ENCODE data around the gene FLNC.

Gene FLNC

DNA sequence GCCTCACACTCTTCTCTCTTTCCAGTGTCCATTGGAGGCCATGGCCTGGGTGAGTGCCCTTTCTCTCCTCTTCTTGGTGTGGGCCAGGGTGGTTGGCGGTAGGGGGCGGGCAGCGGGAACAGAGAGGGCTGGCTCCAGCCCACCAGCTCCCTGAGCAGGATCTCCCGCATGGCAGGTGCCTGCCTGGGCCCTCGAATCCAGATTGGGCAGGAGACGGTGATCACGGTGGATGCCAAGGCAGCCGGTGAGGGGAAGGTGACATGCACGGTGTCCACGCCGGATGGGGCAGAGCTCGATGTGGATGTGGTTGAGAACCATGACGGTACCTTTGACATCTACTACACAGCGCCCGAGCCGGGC, 18.9 kb downstream of the FLNC start:
- no peak for TF ChIP-seq GATA2 (IDR thresholded peaks at IDR 0.05; ENCODE audit: low read depth, low read length)
- TF ChIP-seq GATA3 (IDR thresholded peaks at IDR 0.05; ENCODE audit: low read depth, low read length): no peak

DNA sequence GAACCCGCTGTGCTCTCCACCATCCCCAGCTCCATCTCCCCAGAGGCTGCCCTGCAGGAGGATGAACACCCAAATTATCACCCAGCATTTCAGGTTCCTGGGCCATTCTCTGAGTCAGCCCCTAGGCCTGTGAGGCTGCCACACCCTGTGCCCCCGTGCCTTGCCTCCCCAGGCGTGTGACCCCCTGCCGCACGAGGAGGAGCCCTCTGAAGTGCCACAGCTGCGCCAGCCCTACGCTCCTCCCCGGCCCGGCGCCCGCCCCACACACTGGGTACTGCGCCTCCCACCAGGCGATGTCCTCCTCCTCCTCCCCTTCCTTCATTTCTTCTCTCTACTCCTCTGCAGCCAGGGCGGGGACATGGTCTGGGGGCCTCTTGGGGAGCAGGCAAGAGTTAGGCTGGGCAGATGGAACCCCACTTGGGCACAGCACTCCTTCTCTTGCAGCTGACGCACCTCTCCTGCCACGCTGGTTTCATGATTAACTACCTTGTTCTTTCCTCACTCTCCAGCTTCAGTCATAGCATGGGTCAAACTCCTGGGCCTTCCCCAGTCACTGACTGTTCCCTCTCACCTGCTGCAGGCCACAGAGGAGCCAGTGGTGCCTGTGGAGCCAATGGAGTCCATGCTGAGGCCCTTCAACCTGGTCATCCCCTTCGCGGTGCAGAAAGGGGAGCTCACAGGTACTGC, 19.7 kb downstream of the FLNC start:
- TF ChIP-seq GATA3 (IDR thresholded peaks at IDR 0.05; ENCODE audit: low read depth, low read length): no peak
- no peak for TF ChIP-seq GATA2 (IDR thresholded peaks at IDR 0.05; ENCODE audit: low read depth, low read length)

DNA sequence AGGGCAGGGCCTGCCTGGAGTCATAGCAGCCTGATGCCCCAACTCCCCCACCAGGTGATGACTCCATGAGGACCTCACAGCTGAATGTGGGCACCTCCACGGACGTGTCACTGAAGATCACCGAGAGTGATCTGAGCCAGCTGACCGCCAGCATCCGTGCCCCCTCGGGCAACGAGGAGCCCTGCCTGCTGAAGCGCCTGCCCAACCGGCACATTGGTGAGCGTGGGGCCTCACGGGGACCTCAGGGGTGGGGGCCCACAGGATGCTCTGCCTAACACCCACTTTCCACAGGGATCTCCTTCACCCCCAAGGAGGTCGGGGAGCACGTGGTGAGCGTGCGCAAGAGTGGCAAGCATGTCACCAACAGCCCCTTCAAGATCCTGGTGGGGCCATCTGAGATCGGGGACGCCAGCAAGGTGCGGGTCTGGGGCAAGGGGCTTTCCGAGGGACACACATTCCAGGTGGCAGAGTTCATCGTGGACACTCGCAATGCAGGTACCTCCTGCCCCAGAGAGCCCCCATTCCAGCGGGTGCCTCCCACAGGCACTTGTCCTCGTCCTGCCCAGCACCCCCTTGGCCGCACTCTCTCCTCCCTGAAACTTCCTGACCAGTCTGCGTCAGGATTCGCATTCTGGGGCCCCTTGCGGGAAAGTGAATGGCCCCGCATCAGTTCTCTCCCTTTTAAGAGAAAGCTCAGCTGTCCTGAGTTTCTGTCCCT, 22.5 kb downstream of the FLNC start:
- no peak for TF ChIP-seq GATA2 (IDR thresholded peaks at IDR 0.05; ENCODE audit: low read depth, low read length)
- TF ChIP-seq GATA3 (IDR thresholded peaks at IDR 0.05; ENCODE audit: low read depth, low read length): no peak

DNA sequence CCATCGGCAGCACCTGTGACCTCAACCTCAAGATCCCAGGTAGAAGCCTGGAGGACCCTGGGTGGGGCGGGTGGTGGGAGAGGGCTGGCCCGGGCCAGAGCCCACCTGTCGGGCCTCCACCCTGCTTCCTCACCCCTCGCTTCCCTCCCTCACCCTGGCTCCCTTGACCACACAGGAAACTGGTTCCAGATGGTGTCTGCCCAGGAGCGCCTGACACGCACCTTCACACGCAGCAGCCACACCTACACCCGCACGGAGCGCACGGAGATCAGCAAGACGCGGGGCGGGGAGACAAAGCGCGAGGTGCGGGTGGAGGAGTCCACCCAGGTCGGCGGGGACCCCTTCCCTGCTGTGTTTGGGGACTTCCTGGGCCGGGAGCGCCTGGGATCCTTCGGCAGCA, 23.6 kb downstream of the FLNC start:
- TF ChIP-seq GATA2 (IDR thresholded peaks at IDR 0.05; ENCODE audit: low read depth, low read length) (no peak), GATA3 (IDR thresholded peaks at IDR 0.05; ENCODE audit: low read depth, low read length) (no peak)

DNA sequence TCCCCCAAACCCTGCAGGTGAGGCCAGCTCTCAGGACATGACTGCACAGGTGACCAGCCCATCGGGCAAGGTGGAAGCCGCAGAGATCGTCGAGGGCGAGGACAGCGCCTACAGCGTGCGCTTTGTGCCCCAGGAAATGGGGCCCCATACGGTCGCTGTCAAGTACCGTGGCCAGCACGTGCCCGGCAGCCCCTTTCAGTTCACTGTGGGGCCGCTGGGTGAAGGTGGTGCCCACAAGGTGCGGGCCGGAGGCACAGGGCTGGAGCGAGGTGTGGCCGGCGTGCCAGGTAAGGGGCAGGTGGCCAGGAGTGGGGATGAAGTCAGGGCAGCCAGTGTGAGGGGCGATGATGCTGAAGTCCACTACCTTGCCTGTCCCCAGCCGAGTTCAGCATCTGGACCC, 24.2 kb downstream of the FLNC start:
- TF ChIP-seq GATA2 (IDR thresholded peaks at IDR 0.05; ENCODE audit: low read depth, low read length) (no peak), GATA3 (IDR thresholded peaks at IDR 0.05; ENCODE audit: low read depth, low read length) (no peak)

DNA sequence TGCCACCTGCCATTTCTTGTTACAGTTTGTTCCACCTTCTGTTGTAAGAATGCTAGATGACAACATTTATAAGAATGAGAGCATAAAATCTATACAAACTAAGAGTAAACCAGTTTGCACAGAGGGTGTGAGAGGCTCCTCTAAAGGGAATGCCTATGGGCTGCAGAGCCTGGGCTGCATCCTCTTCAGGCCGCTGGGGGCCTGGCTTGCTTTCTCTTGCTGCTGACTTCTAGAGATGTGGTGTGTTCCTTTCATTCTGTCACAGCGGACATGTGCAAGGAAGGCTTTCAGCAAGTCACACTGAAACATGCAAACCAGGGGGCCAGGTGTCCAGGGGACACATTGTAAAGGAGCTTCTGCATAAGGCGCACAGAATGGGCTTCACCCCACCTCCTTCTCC, 25.4 kb downstream of the FLNC start:
- TF ChIP-seq GATA2 (IDR thresholded peaks at IDR 0.05; ENCODE audit: low read depth, low read length) (no peak), GATA3 (IDR thresholded peaks at IDR 0.05; ENCODE audit: low read depth, low read length) (no peak)

DNA sequence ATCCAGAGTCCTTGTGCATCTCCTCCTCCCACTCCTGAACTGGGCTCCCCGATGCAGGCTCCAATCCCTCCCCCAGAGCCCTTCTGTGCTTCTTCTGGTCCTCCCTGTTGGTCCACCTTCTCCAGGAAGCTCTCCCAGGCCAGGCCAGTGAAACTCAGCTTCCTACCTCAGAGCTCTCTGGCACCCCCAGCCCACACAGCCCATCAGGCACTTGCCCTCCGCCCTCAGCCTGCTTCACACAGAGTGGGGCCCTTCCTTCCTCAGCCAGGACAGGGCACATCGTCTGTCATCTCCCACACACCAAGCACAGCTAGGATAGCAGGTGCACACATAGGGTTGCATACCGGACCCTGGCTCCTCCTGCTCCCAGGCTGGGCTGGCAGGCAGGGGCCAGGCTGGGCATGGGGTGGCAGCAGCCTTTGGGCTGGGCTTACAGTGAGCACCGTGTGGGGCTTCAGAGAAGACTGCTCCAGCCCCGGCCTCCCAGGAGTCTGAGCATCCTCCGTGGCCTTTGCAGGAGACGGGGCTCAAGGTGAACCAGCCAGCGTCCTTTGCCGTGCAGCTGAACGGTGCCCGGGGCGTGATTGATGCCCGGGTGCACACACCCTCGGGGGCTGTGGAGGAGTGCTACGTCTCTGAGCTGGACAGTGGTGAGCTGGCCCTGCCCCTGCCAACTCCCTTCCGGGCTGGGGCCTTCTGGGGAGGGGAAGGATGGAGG, 26.0 kb downstream of the FLNC start:
- no peak for TF ChIP-seq GATA3 (IDR thresholded peaks at IDR 0.05; ENCODE audit: low read depth, low read length)
- TF ChIP-seq GATA2 (IDR thresholded peaks at IDR 0.05; ENCODE audit: low read depth, low read length): no peak

DNA sequence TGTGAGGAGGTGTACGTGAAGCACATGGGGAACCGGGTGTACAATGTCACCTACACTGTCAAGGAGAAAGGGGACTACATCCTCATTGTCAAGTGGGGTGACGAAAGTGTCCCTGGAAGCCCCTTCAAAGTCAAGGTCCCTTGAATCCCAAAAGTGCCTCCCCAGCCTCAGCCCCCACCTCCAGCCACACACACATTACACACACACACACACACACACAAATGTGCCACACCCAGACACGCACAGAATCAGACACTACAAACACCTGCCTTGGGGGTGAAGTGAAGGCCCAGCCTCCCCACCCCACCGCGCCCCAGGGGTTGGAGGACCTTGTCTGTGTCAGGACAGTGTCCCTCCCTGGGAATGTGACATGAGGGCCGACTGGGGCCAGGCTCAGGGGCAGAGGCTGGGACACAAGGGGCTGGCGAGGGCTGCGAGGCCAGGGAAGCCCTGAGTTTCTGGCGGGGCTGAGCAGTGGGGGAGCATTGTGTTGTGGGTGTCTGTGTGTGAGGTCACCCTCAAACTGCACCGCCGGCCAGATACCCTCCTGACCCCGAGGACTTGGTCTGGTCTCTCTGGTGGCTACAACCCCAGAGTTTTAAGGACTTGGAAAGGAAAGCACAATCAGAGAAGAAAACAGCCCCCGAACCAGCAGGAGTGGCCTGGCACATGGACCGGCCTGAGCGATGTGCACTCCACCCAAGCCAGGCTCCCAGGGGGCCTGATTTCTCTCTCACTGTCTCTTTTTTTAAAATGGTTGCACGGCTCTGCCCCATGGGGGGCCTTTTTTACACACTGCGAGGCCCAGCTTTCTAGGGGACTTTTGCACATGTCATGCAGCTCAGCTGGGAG, 28.4 kb downstream of the FLNC start:
- TF ChIP-seq GATA3 (IDR thresholded peaks at IDR 0.05; ENCODE audit: low read depth, low read length) (no peak), GATA2 (IDR thresholded peaks at IDR 0.05; ENCODE audit: low read depth, low read length) (no peak)

DNA sequence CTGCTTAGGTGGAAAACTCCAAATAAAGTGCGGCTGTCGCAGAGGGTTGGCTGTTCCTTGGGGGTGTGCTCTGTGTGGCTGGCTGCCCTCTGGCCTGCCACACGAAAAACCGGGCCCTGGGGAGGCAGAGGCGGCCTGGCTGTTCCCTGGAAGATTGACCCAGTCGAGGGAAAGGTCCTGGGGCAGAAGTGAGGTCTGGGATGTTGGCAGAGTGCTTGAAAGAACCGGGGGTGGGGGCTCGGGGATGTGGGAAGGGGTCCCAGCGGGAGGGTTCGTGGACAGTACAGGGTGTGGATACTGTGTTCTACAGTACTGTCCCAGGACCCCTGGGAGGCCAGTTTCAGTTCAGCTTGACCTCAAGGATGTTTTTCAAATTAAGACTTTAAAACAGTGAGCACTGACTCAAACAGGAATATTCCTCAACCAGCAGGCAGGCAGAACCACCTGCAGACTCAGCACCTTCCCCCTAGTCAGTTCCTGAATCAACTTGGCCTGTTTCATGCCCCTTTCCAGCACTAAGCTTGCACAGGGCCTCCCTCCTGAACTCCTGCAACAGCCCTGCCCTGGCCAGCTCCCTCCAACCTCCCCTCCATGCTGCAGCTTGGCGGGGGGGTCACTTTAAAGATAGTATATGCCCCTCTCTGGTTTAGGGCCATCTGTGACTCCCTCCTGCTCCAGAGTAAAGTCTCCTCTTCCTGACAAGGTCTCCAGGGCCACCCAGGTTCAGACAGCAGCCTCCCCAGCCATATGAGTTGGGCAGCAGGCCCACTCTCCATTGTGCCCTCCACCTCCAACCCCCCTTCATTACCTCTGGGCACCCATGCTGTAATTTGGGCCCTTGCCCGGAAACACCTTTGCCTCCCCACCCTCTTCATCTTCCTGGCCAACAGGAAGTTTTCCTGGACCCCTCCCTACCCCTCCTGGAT, 29.3 kb downstream of the FLNC start:
- TF ChIP-seq GATA3 (IDR thresholded peaks at IDR 0.05; ENCODE audit: low read depth, low read length) (no peak), GATA2 (IDR thresholded peaks at IDR 0.05; ENCODE audit: low read depth, low read length) (no peak)

DNA sequence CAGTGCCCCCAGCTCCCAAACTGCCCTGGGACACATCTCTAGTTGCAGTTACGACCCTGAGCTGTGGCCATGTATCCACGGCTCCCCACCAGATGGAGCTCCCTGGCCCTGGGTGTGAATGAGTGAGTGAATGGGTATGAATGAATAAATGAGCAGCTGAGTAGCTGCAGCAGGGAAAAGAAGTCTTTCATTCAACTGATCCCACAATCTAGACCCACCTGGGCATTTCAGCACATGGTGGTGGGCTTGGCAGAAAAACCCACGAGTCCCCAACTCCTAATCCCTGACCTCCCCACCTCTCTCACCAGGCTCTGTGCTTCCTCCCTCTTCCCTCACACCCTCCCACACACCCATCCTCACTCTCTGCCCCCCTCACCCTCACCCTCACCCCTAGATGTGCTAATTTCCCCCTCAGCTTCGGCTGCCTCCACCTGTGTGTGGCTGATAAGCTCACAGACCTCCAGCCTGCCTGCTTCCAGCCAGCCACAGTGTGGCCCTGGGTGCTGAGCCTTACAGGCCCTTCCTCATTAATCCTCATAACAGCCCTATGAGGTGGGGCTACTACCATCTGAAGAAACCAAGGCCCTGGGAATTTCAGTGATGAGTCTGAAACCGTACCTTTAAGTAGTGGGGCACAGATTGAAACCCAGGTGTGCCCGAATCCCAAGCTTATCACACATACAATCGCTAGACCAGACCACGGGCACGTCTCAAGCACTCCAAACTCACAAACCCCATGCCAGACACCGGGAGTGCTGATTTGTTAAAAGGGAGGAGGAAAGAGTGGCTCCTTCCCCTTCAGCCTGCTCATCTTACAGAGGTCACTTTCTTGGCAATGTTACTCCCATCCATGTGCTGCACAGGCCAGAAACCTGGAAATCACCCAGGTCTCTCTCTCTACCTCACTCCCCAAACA, 30.2 kb downstream of the FLNC start:
- no peak for TF ChIP-seq GATA3 (IDR thresholded peaks at IDR 0.05; ENCODE audit: low read depth, low read length)
- no peak for TF ChIP-seq GATA2 (IDR thresholded peaks at IDR 0.05; ENCODE audit: low read depth, low read length)

DNA sequence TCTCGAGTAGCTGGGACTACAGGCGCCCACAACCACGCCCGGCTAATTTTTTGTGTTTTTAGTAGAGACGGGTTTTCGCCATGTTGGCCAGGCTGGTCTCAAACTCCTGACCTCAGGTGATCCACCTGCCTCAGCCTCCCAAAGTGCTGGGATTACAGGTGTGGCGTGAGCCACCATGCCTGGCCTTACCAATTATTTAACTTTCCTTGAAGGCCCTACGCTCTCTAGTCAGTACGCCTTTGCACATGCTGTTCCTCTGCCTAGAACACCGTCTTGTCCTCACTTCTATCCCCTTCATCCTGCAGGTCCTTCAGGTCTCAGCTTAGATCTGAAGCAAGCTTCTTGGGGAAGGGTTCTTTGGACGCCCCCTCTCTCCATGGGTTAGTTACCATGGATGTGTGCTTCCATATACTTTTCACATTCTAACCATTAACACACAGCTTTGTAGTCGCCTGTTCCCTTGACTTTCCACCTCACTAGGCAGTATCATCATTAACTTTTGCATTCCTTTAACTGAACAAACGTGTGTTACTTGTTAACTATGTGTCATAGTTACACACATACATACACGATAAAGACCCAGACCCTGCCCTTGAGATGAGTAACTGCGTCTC, 31.9 kb downstream of the FLNC start:
- no peak for TF ChIP-seq GATA3 (IDR thresholded peaks at IDR 0.05; ENCODE audit: low read depth, low read length)
- no peak for TF ChIP-seq GATA2 (IDR thresholded peaks at IDR 0.05; ENCODE audit: low read depth, low read length)
